HEK293 (cell line): ENCODE results near the gene MED25.

ENCODE experiments used
- CTCF ChIA-PET: fragments of 350-600 bp; formaldehyde crosslinking; extraction: SDS; loops from one replicate; lab custom pipeline; 2021; ENCODE audit warnings: antibody characterized with exemption; lab: Yijun Ruan, JAX
- POLR2A ChIA-PET: fragments of 300-600 bp; formaldehyde crosslinking; extraction: SDS; loops from one replicate; lab custom pipeline; 2020; ENCODE audit warnings: antibody characterized with exemption, inconsistent platforms; lab: Yijun Ruan, JAX
- H3K27ac ChIP-seq: fragments of 200-500 bp; sonication (Bioruptor generic); 2 replicates; pipeline ENCODE4 v1.5.1; 2014; ENCODE audit warnings: low read depth, low read length, control low read depth, inconsistent platforms; ENCODE audit errors: extremely low read depth
- H3K36me3 ChIP-seq, 2 experiments: fragments of 200-500 bp in 1 of 2; sonication (Bioruptor generic) in 1 of 2; 1 replicate in 1 of 2; 2 replicates in 1 of 2; pipeline ENCODE4 v1.5.1; 2014 to 2017; ENCODE audit warnings: inconsistent platforms in 2 of 2, low read length in 2 of 2; ENCODE audit not compliant: control insufficient read depth in 2 of 2, insufficient read depth in 1 of 2
- H3K4me1 ChIP-seq: fragments of 200-500 bp; sonication (Bioruptor generic); 2 replicates; pipeline ENCODE4 v1.5.1; 2014; ENCODE audit warnings: mild to moderate bottlenecking, low read length, inconsistent platforms; ENCODE audit not compliant: control insufficient read depth, insufficient read depth
- H3K4me3 ChIP-seq: 2 replicates; pipeline ENCODE4 v1.5.1; 2011; ENCODE audit warnings: low read depth, mild to moderate bottlenecking, control low read depth, low read length, moderate library complexity
- H3K9me3 ChIP-seq: fragments of 200-500 bp; sonication (Bioruptor generic); 2 replicates; pipeline ENCODE4 v1.5.1; 2014; ENCODE audit warnings: low read depth, low read length, inconsistent platforms; ENCODE audit not compliant: control insufficient read depth, insufficient read depth
- BCL11A ChIP-seq: fragments of 450-650 bp; formaldehyde crosslinking; IDR thresholded peaks from 2 replicates; pipeline ENCODE4 v1.5.1; 2016; ENCODE audit warnings: low read depth, missing biosample characterization, missing genetic modification characterization
- GLIS1 ChIP-seq: fragments of 450-650 bp; formaldehyde crosslinking; IDR thresholded peaks from 2 replicates; pipeline ENCODE4 v1.5.1; 2016; ENCODE audit warnings: missing biosample characterization, missing genetic modification characterization
- HIC1 ChIP-seq: fragments of 450-650 bp; formaldehyde crosslinking; IDR thresholded peaks from 2 replicates; pipeline ENCODE4 v1.5.1; 2016; ENCODE audit warnings: missing biosample characterization, missing genetic modification characterization
- KLF10 ChIP-seq: fragments of 450-650 bp; IDR thresholded peaks from 2 replicates; pipeline ENCODE4 v1.5.1; 2018; ENCODE audit warnings: missing biosample characterization, mild to moderate bottlenecking, missing genetic modification characterization
- KLF7 ChIP-seq: fragments of 450-650 bp; formaldehyde crosslinking; IDR thresholded peaks from 2 replicates; pipeline ENCODE4 v1.5.1; 2016; ENCODE audit warnings: missing biosample characterization, missing genetic modification characterization, borderline replicate concordance
- SCRT1 ChIP-seq: fragments of 450-650 bp; formaldehyde crosslinking; IDR thresholded peaks from 2 replicates; pipeline ENCODE4 v1.5.1; 2016; ENCODE audit warnings: missing biosample characterization, missing genetic modification characterization, borderline replicate concordance
- TCF7L2 ChIP-seq: IDR thresholded peaks from 2 replicates; pipeline ENCODE4 v1.6.1; 2011; ENCODE audit warnings: low read depth, mild to moderate bottlenecking, inconsistent platforms, low read length, moderate library complexity, borderline replicate concordance
- TSHZ1 ChIP-seq: fragments of 450-650 bp; formaldehyde crosslinking; IDR thresholded peaks from 2 replicates; pipeline ENCODE4 v1.5.1; 2016; ENCODE audit warnings: missing biosample characterization, missing genetic modification characterization, borderline replicate concordance
- ZBTB1 ChIP-seq: fragments of 450-650 bp; formaldehyde crosslinking; IDR thresholded peaks from 2 replicates; pipeline ENCODE4 v1.5.1; 2016; ENCODE audit warnings: missing biosample characterization, missing genetic modification characterization
- ZBTB48 ChIP-seq: fragments of 450-650 bp; formaldehyde crosslinking; IDR thresholded peaks from 2 replicates; pipeline ENCODE4 v1.5.1; 2016; ENCODE audit warnings: missing biosample characterization, missing genetic modification characterization
- ZEB2 ChIP-seq: fragments of 450-650 bp; formaldehyde crosslinking; IDR thresholded peaks from 2 replicates; pipeline ENCODE4 v1.5.1; 2016; ENCODE audit warnings: missing biosample characterization, missing genetic modification characterization
- ZNF133 ChIP-seq: fragments of 450-650 bp; formaldehyde crosslinking; IDR thresholded peaks from 2 replicates; pipeline ENCODE4 v1.5.1; 2016; ENCODE audit warnings: missing biosample characterization, missing genetic modification characterization
- ZNF169 ChIP-seq: fragments of 450-650 bp; formaldehyde crosslinking; IDR thresholded peaks from 2 replicates; pipeline ENCODE4 v1.5.1; 2016; ENCODE audit warnings: missing biosample characterization, missing genetic modification characterization
- ZNF266 ChIP-seq: fragments of 450-650 bp; formaldehyde crosslinking; IDR thresholded peaks from 2 replicates; pipeline ENCODE4 v1.5.1; 2016; ENCODE audit warnings: missing biosample characterization, missing genetic modification characterization, low read depth
- ZNF280C ChIP-seq: fragments of 450-650 bp; formaldehyde crosslinking; IDR thresholded peaks from 2 replicates; pipeline ENCODE4 v1.5.1; 2016; ENCODE audit warnings: missing biosample characterization, missing genetic modification characterization
- ZNF335 ChIP-seq: fragments of 450-650 bp; formaldehyde crosslinking; conservative IDR thresholded peaks from 2 replicates; pipeline ENCODE4 v1.5.1; 2016; ENCODE audit warnings: missing biosample characterization, missing genetic modification characterization
- ZNF366 ChIP-seq: fragments of 450-650 bp; formaldehyde crosslinking; conservative IDR thresholded peaks from 2 replicates; pipeline ENCODE4 v1.5.1; 2016; ENCODE audit warnings: missing biosample characterization, missing genetic modification characterization
- ZNF423 ChIP-seq: fragments of 450-650 bp; formaldehyde crosslinking; IDR thresholded peaks from 2 replicates; pipeline ENCODE4 v1.5.1; 2016; ENCODE audit warnings: missing biosample characterization, missing genetic modification characterization
- ZNF473 ChIP-seq: fragments of 450-650 bp; formaldehyde crosslinking; IDR thresholded peaks from 2 replicates; pipeline ENCODE4 v1.5.1; 2017; ENCODE audit warnings: missing biosample characterization, missing genetic modification characterization
- ZNF530 ChIP-seq: fragments of 450-650 bp; formaldehyde crosslinking; IDR thresholded peaks from 2 replicates; pipeline ENCODE4 v1.5.1; 2016; ENCODE audit warnings: low read depth, missing biosample characterization, missing genetic modification characterization
- ZNF792 ChIP-seq: fragments of 450-650 bp; formaldehyde crosslinking; IDR thresholded peaks from 2 replicates; pipeline ENCODE4 v1.5.1; 2016; ENCODE audit warnings: missing biosample characterization, missing genetic modification characterization
- ZNF837 ChIP-seq: fragments of 450-650 bp; formaldehyde crosslinking; IDR thresholded peaks from 2 replicates; pipeline ENCODE4 v1.5.1; 2016; ENCODE audit warnings: missing biosample characterization, missing genetic modification characterization
- TF ChIP-seq, protein P1 (sequence below): fragments of 450-650 bp; formaldehyde crosslinking; optimal IDR thresholded peaks from 2 replicates; pipeline ENCODE3; 2016; ENCODE audit warnings: missing biosample characterization, mild to moderate bottlenecking, missing genetic modification characterization
- TF ChIP-seq, protein P2 (sequence below): fragments of 450-650 bp; formaldehyde crosslinking; IDR thresholded peaks from 2 replicates; pipeline ENCODE4 v1.5.1; 2016; ENCODE audit warnings: missing biosample characterization, missing genetic modification characterization

The MED25 gene

DNA sequence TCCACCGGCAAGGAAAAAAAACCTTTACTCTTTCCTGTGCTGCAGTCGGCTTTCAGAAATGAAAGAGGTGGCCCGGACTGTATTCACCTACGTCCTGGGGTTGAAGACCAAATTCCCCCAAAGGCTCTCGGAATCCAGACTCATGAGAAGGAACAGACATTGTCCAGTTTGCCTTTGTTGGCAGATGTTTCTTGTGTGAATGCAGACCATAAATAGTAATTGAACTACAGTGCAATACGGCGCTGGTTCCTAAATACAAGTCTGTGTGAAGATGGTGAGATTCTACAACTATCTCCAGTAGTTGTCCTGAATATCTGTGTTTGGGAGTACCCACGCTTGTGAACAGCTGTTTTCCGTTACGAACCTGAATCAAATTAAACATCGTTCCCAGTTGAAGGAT is 21.6 kb downstream of the MED25 start:
- CTCF ChIA-PET, result interaction anchor here (0.6 kb wide), 1 partner anchor 448 kb away, joined by 5 read pairs; no protein-coding TSS in a partner anchor
- POLR2A ChIA-PET, result interaction anchor here (1.0 kb wide), 1 partner anchor 11 kb away, joined by 3 read pairs; no protein-coding TSS in a partner anchor
- Histone ChIP-seq H3K4me1 (no peaks in the 10 kb centered on the region), H3K9me3 (no peaks in the 10 kb centered on the region), H3K36me3 (peaks cover 6 to 66% of the 10 kb centered on the region in 2 experiments), H3K27ac (no peak overlapping the region; the same call in 1 of the 2 replicates), H3K4me3 (no peak overlapping the region)
- TF ChIP-seq ZEB2 (tag by site-specific recombination) (no peak), ZBTB1 (no peak), SCRT1 (tag by site-specific recombination) (no peak), BCL11A (tag by site-specific recombination) (no peak), ZNF530 (tag by site-specific recombination) (no peak), ZNF837 (tag by site-specific recombination) (no peak), TCF7L2 (no peak), TSHZ1 (tag by site-specific recombination) (no peak), ZNF280C (tag by site-specific recombination) (no peak), HIC1 (no peak), ZNF335 (no peak), ZNF366 (no peak), ZBTB48 (tag by site-specific recombination) (no peak), GLIS1 (no peak), KLF7 (tag by site-specific recombination) (no peak), ZNF792 (tag by site-specific recombination) (no peak)

DNA sequence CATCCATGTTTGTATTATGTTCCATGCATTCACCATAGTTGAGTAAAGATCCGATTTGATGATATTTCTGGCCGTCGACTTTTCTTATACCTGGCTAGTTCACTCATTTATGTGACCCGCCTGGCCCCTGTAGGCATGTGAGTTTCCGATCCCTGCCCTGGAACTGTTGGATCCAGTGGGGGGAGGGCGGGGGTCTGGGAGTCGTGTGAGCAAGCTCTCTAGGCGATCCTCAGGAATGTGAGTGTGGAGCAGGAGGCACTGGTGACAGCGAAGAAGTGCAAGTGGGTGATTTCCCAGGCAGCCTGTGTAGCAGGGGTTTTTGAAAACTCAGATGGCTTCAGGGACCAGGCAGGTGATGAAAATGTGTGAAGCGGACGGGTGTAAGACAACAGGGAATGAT is 22.2 kb downstream of the MED25 start:
- CTCF ChIA-PET, result no interaction called here
- Histone ChIP-seq H3K27ac (no peak overlapping the region), H3K9me3 (no peaks in the 10 kb centered on the region), H3K4me3 (no peak overlapping the region), H3K36me3 (peaks cover 6 to 59% of the 10 kb centered on the region in 2 experiments), H3K4me1 (no peaks in the 10 kb centered on the region)
- POLR2A ChIA-PET, result interaction anchor here (1.0 kb wide), 1 partner anchor 10 kb away, joined by 3 read pairs; no protein-coding TSS in a partner anchor
- TF ChIP-seq, protein P1, sequence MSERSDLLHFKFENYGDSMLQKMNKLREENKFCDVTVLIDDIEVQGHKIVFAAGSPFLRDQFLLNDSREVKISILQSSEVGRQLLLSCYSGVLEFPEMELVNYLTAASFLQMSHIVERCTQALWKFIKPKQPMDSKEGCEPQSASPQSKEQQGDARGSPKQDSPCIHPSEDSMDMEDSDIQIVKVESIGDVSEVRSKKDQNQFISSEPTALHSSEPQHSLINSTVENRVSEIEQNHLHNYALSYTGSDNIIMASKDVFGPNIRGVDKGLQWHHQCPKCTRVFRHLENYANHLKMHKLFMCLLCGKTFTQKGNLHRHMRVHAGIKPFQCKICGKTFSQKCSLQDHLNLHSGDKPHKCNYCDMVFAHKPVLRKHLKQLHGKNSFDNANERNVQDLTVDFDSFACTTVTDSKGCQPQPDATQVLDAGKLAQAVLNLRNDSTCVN (tag by site-specific recombination), result no peak
- TF ChIP-seq, protein P2, sequence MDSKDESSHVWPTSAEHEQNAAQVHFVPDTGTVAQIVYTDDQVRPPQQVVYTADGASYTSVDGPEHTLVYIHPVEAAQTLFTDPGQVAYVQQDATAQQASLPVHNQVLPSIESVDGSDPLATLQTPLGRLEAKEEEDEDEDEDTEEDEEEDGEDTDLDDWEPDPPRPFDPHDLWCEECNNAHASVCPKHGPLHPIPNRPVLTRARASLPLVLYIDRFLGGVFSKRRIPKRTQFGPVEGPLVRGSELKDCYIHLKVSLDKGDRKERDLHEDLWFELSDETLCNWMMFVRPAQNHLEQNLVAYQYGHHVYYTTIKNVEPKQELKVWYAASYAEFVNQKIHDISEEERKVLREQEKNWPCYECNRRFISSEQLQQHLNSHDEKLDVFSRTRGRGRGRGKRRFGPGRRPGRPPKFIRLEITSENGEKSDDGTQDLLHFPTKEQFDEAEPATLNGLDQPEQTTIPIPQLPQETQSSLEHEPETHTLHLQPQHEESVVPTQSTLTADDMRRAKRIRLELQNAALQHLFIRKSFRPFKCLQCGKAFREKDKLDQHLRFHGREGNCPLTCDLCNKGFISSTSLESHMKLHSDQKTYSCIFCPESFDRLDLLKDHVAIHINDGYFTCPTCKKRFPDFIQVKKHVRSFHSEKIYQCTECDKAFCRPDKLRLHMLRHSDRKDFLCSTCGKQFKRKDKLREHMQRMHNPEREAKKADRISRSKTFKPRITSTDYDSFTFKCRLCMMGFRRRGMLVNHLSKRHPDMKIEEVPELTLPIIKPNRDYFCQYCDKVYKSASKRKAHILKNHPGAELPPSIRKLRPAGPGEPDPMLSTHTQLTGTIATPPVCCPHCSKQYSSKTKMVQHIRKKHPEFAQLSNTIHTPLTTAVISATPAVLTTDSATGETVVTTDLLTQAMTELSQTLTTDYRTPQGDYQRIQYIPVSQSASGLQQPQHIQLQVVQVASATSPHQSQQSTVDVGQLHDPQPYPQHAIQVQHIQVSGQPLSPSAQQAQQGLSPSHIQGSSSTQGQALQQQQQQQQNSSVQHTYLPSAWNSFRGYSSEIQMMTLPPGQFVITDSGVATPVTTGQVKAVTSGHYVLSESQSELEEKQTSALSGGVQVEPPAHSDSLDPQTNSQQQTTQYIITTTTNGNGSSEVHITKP, result no peak
- no peak for TF ChIP-seq ZNF423 (tag by site-specific recombination)
- TF ChIP-seq ZNF266 (tag by site-specific recombination), result no peak
- no peak for TF ChIP-seq KLF10 (tag by site-specific recombination)
- TF ChIP-seq ZNF473, result no peak
- TF ChIP-seq ZNF133, result no peak
- TF ChIP-seq ZNF169, result no peak
